BE2C (cell line): Measurements from ENCODE around the gene KCNJ1.

Experiments
- DNase-seq: peaks from one replicate; pipeline ENCODE4 v3.0.0-alpha.2; 2020
- H3K27me3 ChIP-seq: fragments of 250-450 bp; sonication (Bioruptor Pico); 2 replicates; pipeline ENCODE4 v1.5.1; 2020; ENCODE audit warnings: mild to moderate bottlenecking
- H3K36me3 ChIP-seq: fragments of 250-450 bp; sonication (Bioruptor Pico); 2 replicates; pipeline ENCODE4 v1.5.1; 2020; ENCODE audit warnings: mild to moderate bottlenecking
- H3K4me1 ChIP-seq: fragments of 250-450 bp; sonication (Bioruptor Pico); 2 replicates; pipeline ENCODE4 v1.5.1; 2020
- H3K4me3 ChIP-seq: 2 replicates; pipeline ENCODE4 v1.5.1; 2011; ENCODE audit warnings: low read depth, low read length
- H3K9me3 ChIP-seq: fragments of 250-450 bp; sonication (Bioruptor Pico); 2 replicates; pipeline ENCODE4 v1.5.1; 2020
- TF ChIP-seq, protein P1 (sequence below): IDR thresholded peaks from 2 replicates; pipeline ENCODE4 v1.5.1; 2012; ENCODE audit warnings: mild to moderate bottlenecking, low read depth, low read length

The KCNJ1 gene

DNA sequence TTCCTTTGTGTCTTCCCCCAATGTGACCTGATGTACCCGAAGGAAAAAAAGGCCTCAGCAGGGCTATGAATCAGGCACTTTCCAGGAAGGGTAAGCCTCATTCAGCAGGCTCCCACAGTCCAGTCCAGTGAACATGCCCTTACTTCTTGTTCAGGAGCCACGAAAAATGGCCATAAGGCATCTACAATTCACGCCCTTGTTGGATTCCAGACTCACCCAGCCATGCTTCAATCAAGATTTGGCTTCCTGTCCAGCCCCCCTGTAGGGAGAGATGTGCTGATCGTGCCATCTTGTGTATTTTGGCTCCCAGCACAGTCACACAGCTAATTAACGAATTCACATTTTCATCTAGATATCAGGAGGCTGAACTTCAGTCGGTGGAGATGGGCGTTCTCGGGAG lies 14.1 kb upstream of the KCNJ1 start:
- Histone ChIP-seq H3K27me3 (peaks cover 29% of the 10 kb centered on the region), H3K4me1 (no peaks in the 10 kb centered on the region), H3K36me3 (no peaks in the 10 kb centered on the region), H3K4me3 (no peak overlapping the region), H3K9me3 (no peaks in the 10 kb centered on the region)
- DNase-seq: no peak
- TF ChIP-seq, protein P1, sequence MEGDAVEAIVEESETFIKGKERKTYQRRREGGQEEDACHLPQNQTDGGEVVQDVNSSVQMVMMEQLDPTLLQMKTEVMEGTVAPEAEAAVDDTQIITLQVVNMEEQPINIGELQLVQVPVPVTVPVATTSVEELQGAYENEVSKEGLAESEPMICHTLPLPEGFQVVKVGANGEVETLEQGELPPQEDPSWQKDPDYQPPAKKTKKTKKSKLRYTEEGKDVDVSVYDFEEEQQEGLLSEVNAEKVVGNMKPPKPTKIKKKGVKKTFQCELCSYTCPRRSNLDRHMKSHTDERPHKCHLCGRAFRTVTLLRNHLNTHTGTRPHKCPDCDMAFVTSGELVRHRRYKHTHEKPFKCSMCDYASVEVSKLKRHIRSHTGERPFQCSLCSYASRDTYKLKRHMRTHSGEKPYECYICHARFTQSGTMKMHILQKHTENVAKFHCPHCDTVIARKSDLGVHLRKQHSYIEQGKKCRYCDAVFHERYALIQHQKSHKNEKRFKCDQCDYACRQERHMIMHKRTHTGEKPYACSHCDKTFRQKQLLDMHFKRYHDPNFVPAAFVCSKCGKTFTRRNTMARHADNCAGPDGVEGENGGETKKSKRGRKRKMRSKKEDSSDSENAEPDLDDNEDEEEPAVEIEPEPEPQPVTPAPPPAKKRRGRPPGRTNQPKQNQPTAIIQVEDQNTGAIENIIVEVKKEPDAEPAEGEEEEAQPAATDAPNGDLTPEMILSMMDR: no peak

DNA sequence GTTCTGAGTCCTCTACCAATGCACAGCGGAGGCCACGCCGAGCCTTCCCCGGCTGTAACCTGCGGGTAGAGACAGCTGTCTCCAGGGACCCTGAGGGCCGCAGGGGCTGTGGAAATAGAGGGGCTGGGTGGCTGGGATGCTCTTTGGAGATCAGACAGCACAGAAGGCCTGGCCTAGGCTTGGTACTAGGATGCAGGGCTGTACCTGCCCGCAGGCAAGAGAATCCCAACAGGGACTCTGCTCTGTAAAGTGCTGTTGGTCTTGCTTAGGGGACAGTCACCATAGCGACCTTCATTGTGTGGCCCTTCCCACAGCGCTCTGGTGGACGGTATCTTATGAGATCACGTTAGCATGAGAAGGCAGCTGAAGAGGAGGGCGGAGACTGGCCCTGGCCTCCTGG lies 12.7 kb upstream of the KCNJ1 start:
- Histone ChIP-seq H3K9me3 (no peaks in the 10 kb centered on the region), H3K36me3 (no peaks in the 10 kb centered on the region), H3K4me1 (no peaks in the 10 kb centered on the region), H3K27me3 (peaks cover 34% of the 10 kb centered on the region), H3K4me3 (no peak overlapping the region)
- DNase-seq: no peak
- TF ChIP-seq, protein P1: no peak

DNA sequence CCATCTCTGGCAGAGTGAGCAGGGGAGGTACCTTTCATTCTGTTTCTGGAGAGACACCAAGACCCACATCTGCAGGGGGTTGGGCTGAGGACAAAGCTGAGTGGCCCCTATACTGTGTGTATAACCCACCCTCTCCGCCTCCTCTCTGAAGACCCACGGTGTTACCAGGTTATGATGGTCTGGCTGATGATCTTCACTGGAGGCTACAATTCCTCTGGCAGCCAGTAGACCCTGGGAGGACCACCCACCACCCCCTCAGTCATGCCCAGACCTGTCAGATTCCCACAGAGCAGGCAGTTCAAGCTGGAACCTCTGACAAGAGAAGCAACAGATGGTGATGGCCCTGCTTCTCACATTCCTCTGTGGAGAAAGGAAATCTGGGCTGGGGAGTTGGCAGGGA lies 11.4 kb upstream of the KCNJ1 start:
- TF ChIP-seq, protein P1: no peak
- no peaks in the 10 kb centered on the region for H3K9me3 ChIP-seq
- H3K36me3 ChIP-seq: no peaks in the 10 kb centered on the region
- H3K4me1 ChIP-seq: no peaks in the 10 kb centered on the region
- H3K27me3 ChIP-seq: peaks cover 32% of the 10 kb centered on the region
- DNase-seq: no peak
- H3K4me3 ChIP-seq: no peak overlapping the region

DNA sequence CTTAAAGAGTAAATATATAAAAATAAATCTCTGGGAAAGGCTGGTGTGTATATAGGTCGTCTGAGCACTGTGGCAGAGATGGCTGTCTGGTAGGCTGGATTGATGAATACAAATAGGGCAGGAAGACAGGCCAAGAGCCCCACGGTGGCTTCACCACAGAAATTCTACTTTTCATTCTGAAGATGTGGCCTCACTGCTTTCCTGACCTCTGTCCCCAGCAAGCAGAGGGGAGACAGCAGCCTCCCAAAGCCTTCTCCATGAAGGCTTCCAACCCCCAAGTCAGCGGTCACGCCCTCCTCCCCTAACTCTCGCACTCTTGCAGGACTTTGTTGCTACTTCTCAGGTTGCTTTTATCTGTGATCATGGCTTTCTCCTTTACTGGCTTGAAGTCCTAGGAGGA lies 10.6 kb upstream of the KCNJ1 start:
- no peak for DNase-seq
- Histone ChIP-seq H3K36me3 (no peaks in the 10 kb centered on the region), H3K9me3 (no peaks in the 10 kb centered on the region), H3K4me1 (no peaks in the 10 kb centered on the region), H3K27me3 (peaks cover 25% of the 10 kb centered on the region), H3K4me3 (no peak overlapping the region)
- TF ChIP-seq, protein P1: no peak

DNA sequence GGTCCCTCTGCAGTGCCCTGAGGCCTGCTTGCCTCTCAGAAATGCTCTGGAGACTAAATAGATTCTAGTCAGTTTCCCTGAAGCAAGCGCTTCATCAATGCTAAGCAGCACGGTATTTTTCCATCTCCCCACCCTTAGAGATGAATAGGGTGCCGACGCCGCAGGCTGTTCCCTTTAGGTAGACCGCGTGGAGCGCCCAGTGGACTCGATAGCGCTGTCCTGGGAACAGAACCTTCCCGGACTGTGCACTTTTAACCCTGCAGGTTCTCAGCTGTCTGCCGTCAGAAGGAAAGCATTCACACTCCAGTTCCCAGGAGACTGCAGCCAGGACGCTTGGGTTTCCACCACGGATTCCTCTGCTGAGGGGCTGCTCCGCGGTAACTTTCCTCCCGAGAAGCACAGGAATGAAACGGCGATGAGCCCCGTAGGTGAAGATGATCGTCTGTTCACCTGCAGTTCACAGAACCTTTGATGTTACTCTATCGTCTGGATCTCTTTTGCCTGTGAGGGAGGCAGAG lies 9.1 kb upstream of the KCNJ1 start:
- TF ChIP-seq, protein P1: no peak
- Histone ChIP-seq H3K36me3 (no peaks in the 10 kb centered on the region), H3K4me1 (no peaks in the 10 kb centered on the region), H3K9me3 (no peaks in the 10 kb centered on the region), H3K27me3 (peaks cover 14% of the 10 kb centered on the region), H3K4me3 (no peak overlapping the region)
- no peak for DNase-seq

DNA sequence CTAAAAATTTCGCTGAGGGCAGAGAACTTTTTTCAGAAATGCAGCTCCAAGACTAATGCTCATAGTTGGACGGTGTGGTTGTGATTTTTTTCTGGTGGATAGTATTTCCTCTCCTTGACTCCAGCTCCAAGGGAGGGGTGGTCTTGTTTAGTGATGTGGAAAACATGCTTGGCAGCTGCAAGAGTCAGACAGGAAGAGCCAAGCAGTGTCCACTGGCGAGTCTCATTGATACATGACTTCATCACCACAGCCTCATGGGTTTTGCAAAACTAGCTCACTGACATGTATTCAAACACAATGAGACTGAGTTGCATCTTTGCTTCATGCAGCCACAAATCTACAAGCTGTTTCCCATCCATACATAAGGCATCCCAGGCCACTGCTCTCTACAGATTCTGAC lies 7.3 kb upstream of the KCNJ1 start:
- Histone ChIP-seq H3K9me3 (no peaks in the 10 kb centered on the region), H3K27me3 (peaks cover 12% of the 10 kb centered on the region), H3K4me1 (no peaks in the 10 kb centered on the region), H3K36me3 (no peaks in the 10 kb centered on the region), H3K4me3 (no peak overlapping the region)
- TF ChIP-seq, protein P1: no peak
- no peak for DNase-seq
